ENCODE measurements around the gene PPP1R36. TPM values are rescaled to one million over a fixed set of nuclear protein-coding genes. Genes with fewer than 3 reads are reported as not detected.

Gene PPP1R36
- total and polyA plus RNA-seq, 10 donors: 0.26 to 1.1 (median 0.42) TPM; not detected in 2

DNA sequence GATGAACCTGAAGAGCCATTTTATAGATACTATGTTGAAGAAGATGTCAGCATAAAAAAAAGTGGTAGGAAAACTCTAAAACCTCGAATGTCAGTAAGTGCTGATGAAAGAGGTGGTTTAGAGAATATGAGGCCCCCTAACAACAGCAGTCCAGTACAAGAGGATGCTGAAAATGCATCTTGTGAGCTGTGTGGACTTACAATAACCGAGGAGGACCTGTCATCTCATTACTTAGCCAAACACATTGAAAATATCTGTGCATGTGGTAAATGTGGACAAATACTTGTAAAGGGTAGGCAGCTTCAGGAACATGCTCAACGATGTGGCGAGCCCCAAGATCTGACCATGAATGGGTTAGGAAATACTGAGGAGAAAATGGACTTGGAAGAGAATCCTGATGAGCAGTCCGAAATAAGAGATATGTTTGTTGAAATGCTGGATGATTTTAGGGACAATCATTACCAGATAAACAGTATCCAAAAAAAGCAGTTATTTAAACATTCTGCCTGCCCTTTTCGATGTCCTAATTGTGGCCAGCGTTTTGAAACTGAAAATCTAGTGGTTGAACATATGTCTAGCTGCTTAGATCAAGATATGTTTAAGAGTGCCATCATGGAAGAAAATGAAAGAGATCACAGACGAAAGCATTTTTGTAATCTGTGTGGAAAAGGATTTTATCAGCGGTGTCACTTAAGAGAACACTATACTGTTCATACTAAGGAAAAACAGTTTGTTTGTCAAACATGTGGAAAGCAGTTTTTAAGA is 27.0 kb upstream of the PPP1R36 start:
- 85 to 90% (median 86%) methylated on average over 9 of the region's 9 CpGs for WGBS, 5 donors
- intact Hi-C loops (cut with DNase I; ENCODE audit: low total_unique reads): no loop called here
- no peak for TF ChIP-seq POLR2AphosphoS5 (IDR thresholded peaks at IDR 0.05)
- TF ChIP-seq, protein P1, sequence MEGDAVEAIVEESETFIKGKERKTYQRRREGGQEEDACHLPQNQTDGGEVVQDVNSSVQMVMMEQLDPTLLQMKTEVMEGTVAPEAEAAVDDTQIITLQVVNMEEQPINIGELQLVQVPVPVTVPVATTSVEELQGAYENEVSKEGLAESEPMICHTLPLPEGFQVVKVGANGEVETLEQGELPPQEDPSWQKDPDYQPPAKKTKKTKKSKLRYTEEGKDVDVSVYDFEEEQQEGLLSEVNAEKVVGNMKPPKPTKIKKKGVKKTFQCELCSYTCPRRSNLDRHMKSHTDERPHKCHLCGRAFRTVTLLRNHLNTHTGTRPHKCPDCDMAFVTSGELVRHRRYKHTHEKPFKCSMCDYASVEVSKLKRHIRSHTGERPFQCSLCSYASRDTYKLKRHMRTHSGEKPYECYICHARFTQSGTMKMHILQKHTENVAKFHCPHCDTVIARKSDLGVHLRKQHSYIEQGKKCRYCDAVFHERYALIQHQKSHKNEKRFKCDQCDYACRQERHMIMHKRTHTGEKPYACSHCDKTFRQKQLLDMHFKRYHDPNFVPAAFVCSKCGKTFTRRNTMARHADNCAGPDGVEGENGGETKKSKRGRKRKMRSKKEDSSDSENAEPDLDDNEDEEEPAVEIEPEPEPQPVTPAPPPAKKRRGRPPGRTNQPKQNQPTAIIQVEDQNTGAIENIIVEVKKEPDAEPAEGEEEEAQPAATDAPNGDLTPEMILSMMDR (IDR thresholded peaks at IDR 0.05 in 8 of 11, conservative IDR thresholded peaks at IDR 0.05 in 3 of 11): no peak

DNA sequence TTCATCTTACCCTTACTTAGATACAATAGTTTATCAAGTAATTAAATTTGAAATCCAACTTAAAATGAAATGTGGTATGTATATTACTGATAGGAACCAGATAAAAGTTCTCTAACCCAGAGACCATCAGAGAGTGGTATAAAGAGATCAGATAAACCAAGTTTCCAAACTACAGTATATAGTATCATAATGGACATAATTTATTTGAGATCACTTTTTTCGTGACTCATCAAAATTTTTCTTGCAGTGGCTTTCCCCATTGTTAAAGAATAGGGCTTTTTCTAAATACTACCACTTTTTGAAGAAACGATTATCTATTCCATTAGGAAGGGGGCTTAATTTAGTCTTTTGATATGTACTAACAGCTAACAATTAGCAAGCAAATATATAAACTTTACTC is 24.4 kb upstream of the PPP1R36 start:
- intact Hi-C loops (cut with DNase I; ENCODE audit: low total_unique reads): no loop called here
- 91 to 97% (median 95%) methylated on average over 2 of the region's 2 CpGs for WGBS, 5 donors
- H3K27me3 ChIP-seq (replicated peaks in 1 of 7): no peaks in the 10 kb centered on the region
- peaks cover 0 to 67% (median 22%) of the 10 kb centered on the region in 6 donors for H3K36me3 ChIP-seq
- peaks cover 0 to 20% (median 0%) of the 10 kb centered on the region in 6 donors for H3K4me1 ChIP-seq
- H3K4me3 ChIP-seq: no peak overlapping the region
- DNase-seq: no peak
- H3K27ac ChIP-seq: no peak overlapping the region
- TF ChIP-seq POLR2AphosphoS5 (IDR thresholded peaks at IDR 0.05) (no peak), POLR2A (IDR thresholded peaks at IDR 0.05) (no peak)
- TF ChIP-seq, protein P1 (IDR thresholded peaks at IDR 0.05 in 8 of 11, conservative IDR thresholded peaks at IDR 0.05 in 3 of 11): no peak
- no peaks in the 10 kb centered on the region for H3K9me3 ChIP-seq

More for the DNA sequence above, 27.0 kb upstream of the PPP1R36 start:
- Histone ChIP-seq H3K4me3 (no peak overlapping the region), H3K36me3 (peaks cover 0 to 67% (median 22%) of the 10 kb centered on the region in 6 donors), H3K27ac (no peak overlapping the region), H3K27me3 (replicated peaks in 1 of 7) (no peaks in the 10 kb centered on the region), H3K4me1 (peaks cover 0 to 31% (median 5%) of the 10 kb centered on the region in 6 donors), H3K9me3 (no peaks in the 10 kb centered on the region)
- no peak for DNase-seq

DNA sequence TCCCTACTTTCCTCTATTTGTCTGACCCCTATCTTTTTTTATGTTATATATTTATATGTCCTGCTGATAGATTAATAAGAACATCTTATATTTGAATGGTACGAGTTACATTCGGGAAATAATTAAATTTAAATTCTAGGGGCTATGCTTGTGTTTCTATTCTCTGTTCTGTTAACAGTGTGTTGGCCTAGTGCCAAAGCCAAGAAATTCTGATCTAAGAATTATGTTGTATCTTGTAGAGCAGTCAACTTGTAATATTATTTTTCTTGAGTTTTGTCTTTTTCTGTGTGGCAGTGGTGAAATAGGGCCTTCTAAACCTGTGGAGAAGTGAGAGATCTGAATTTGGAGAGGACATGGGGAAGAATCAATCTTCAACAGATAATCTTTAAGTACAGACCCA is 18.2 kb upstream of the PPP1R36 start:
- intact Hi-C loops (cut with DNase I; ENCODE audit: low total_unique reads): no loop called here
- TF ChIP-seq POLR2AphosphoS5 (IDR thresholded peaks at IDR 0.05) (no peak), POLR2A (IDR thresholded peaks at IDR 0.05) (no peak)
- TF ChIP-seq, protein P1 (IDR thresholded peaks at IDR 0.05 in 8 of 11, conservative IDR thresholded peaks at IDR 0.05 in 3 of 11): no peak
- Histone ChIP-seq H3K9me3 (no peaks in the 10 kb centered on the region), H3K27me3 (replicated peaks in 1 of 7) (no peaks in the 10 kb centered on the region), H3K4me1 (peaks cover 0 to 14% (median 0%) of the 10 kb centered on the region in 6 donors), H3K4me3 (no peak overlapping the region), H3K36me3 (peaks cover 0 to 9% (median 0%) of the 10 kb centered on the region in 6 donors), H3K27ac (no peak overlapping the region)
- DNase-seq: no peak
- WGBS, 5 donors: 54 to 79% (median 76%) methylated on average over 2 of the region's 2 CpGs

DNA sequence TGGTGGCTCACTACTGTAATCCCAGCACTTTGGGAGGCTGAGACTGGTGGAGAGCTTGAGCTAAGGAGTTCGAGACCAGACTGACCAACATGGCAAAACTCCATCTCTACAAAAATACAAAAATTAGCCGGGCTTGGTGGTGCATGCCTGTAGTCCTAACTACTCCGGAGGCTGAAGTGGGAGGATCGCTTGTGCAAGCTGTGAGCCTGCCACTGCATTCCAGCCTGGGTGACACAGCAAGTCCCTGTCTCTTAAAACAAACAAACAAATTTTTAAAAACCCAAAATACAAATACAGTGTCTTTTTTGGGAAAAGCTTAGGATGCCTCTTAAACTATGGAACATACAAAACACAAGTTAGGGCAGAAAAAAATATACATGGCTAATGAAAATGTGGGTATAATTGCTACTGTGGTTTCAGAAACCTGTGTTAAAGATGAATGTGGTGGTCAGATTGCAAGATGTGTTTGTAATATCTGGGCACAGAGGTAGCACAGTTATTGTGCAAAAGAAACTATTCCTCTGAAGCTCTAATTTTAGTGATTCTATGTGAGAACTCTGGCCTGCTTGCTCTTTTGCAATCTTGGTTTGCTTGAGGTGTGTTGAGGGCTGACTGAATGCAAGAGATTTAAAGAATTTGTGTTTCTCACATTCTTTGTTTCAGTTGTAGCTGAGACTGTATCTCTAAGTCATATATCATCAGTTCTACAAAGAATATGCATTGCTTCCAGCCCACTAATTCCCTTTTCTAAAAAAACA is 13.1 kb upstream of the PPP1R36 start:
- WGBS, 5 donors: 82 to 92% (median 86%) methylated on average over 4 of the region's 4 CpGs
- intact Hi-C loops (cut with DNase I; ENCODE audit: low total_unique reads): no loop called here

More for the DNA sequence above, 13.1 kb upstream of the PPP1R36 start:
- H3K36me3 ChIP-seq: no peaks in the 10 kb centered on the region
- no peak overlapping the region for H3K4me3 ChIP-seq
- peaks cover 0 to 13% (median 10%) of the 10 kb centered on the region in 7 donors for H3K27me3 ChIP-seq (replicated peaks in 1 of 7)
- H3K9me3 ChIP-seq: peaks cover 0 to 10% (median 7%) of the 10 kb centered on the region in 8 donors
- DNase-seq: no peak
- TF ChIP-seq, protein P1 (IDR thresholded peaks at IDR 0.05 in 8 of 11, conservative IDR thresholded peaks at IDR 0.05 in 3 of 11): no peak
- TF ChIP-seq POLR2AphosphoS5 (IDR thresholded peaks at IDR 0.05) (no peak), POLR2A (IDR thresholded peaks at IDR 0.05) (no peak)
- H3K27ac ChIP-seq: no peak overlapping the region
- H3K4me1 ChIP-seq: peaks cover 6 to 29% (median 19%) of the 10 kb centered on the region in 6 donors
